ENCODE measurements around the gene RC3H2. TPM values are rescaled to one million over a fixed set of nuclear protein-coding genes. Genes with fewer than 3 reads are reported as not detected.
"Not testable (repeated sequence)": the region's sequence is repeated elsewhere in the genome, so short reads cannot be mapped to it uniquely, and the experiment has no call there.

The RC3H2 gene
- total RNA-seq, 3 donors from 2014 or later (not counting 1 experiment from before 2014, with no cell fraction given): 74.0 to 78.8 (median 77.3) TPM

DNA sequence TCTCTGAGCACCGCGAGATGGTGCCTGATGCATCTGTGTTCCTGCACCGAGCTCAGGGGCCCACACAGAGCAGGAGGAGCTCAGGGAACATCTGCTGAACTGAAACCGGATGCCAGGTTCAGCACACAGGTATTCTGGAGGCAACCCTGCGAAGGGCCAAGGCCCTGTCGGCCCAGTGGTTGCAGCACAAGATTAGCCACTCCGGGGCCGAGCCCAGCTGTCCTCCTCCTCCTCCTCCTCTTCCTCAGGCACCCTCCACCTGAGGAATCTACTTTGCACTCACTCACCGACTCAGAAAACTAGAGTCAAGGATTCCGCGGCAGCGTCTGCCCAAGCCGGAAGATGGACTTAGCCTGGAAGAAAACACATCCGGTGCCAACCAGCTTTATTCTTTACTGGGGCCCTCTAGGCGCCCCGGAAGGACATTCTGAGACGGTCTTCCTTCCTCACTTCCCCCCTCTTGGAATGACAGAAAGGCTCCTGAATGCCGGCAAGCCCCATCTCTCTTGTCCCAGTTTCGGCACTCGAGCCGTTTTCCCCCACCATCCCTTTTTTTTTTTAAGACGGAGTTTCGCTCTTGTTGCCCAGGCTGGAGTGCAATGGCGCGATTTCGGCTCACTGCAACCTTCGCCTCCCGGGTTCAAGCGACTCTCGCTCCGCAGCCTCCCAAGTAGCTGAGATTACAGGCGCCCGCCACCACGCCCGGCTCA is 8.0 kb upstream of the RC3H2 start, which contains the start of gene ZBTB6:
Gene ZBTB6, minus strand, starts transcription at position 360 of the 710 bp plus-strand sequence. CDS start 1,251 bp downstream, outside the sequence.
- peak within 1 kb of the TSS; percentile 88 for H3K4me3 ChIP-seq (ENCODE audit: low read length)
- H3K27ac ChIP-seq (ENCODE audit: low read length): peak within 1 kb of the TSS; percentile 83
- H3K27me3 ChIP-seq (ENCODE audit: control insufficient read depth, insufficient read depth, low read length): no peaks in the 10 kb centered on the region
- no peaks in the 10 kb centered on the region for H3K9me3 ChIP-seq (ENCODE audit: control insufficient read depth, insufficient read depth, low read length)
- peak within 1 kb of the TSS; percentile 91 to 92 for H3K27ac Mint-ChIP-seq
- under 1% methylated on average over 35 of the region's 35 CpGs for WGBS (ENCODE audit: insufficient coverage)
- H3K9me3 Mint-ChIP-seq: no peaks in the 10 kb centered on the region
- no peaks in the 10 kb centered on the region for H3K27me3 Mint-ChIP-seq (ENCODE audit: low read depth in 2 of 2)
- H3K4me1 ChIP-seq (ENCODE audit: control insufficient read depth, insufficient read depth, low read length): peaks cover 9% of the 10 kb centered on the region
- H3K36me3 ChIP-seq (ENCODE audit: control insufficient read depth, insufficient read depth, low read length): peaks cover 28% of the 10 kb centered on the region
- peak within 1 kb of the TSS; percentile 95 for H3K4me3 Mint-ChIP-seq
- peak; percentile 42 to 88 for DNase-seq
- TF ChIP-seq, protein P1, sequence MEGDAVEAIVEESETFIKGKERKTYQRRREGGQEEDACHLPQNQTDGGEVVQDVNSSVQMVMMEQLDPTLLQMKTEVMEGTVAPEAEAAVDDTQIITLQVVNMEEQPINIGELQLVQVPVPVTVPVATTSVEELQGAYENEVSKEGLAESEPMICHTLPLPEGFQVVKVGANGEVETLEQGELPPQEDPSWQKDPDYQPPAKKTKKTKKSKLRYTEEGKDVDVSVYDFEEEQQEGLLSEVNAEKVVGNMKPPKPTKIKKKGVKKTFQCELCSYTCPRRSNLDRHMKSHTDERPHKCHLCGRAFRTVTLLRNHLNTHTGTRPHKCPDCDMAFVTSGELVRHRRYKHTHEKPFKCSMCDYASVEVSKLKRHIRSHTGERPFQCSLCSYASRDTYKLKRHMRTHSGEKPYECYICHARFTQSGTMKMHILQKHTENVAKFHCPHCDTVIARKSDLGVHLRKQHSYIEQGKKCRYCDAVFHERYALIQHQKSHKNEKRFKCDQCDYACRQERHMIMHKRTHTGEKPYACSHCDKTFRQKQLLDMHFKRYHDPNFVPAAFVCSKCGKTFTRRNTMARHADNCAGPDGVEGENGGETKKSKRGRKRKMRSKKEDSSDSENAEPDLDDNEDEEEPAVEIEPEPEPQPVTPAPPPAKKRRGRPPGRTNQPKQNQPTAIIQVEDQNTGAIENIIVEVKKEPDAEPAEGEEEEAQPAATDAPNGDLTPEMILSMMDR (IDR thresholded peaks at IDR 0.05): no peak
- intact Hi-C loops (cut with micrococcal nuclease): loop anchor here (1.0 to 2.0 kb wide), 2 partner anchors 8 to 18 kb away; partner anchors contain the start of genes RC3H2 and ZBTB26
- ATAC-seq: peak; percentile 87 to 93 (median 87)
- peaks cover 28 to 31% of the 10 kb centered on the region in 2 donors for H3K4me1 Mint-ChIP-seq
- H3K36me3 Mint-ChIP-seq: no peaks in the 10 kb centered on the region

DNA sequence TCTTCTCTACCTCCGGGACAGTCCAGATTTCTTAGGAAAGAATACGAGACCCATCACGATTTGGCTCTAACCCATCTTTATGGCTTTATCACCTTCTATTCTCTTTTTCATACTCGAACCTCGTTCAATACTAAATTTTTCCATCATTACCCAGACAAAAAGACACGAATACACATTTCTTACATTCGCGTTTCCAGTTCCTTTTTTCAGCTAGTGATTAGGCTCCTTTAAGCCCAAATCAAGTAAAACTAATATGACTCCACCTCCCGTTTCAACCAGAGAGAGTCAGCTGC is 7.5 kb upstream of the RC3H2 start:
- no peaks in the 10 kb centered on the region for H3K36me3 Mint-ChIP-seq
- peaks cover 9% of the 10 kb centered on the region for H3K4me1 ChIP-seq (ENCODE audit: control insufficient read depth, insufficient read depth, low read length)
- H3K4me3 ChIP-seq (ENCODE audit: low read length): peak overlapping the region; percentile 88
- H3K36me3 ChIP-seq (ENCODE audit: control insufficient read depth, insufficient read depth, low read length): peaks cover 26% of the 10 kb centered on the region
- no peaks in the 10 kb centered on the region for H3K27me3 ChIP-seq (ENCODE audit: control insufficient read depth, insufficient read depth, low read length)
- peak overlapping the region; percentile 95 for H3K4me3 Mint-ChIP-seq
- H3K9me3 ChIP-seq (ENCODE audit: control insufficient read depth, insufficient read depth, low read length): no peaks in the 10 kb centered on the region
- TF ChIP-seq, protein P1 (IDR thresholded peaks at IDR 0.05): no peak
- peak overlapping the region; percentile 83 for H3K27ac ChIP-seq (ENCODE audit: low read length)
- peak overlapping the region; percentile 91 to 92 for H3K27ac Mint-ChIP-seq
- 1% methylated on average over 9 of the region's 9 CpGs for WGBS (ENCODE audit: insufficient coverage)
- H3K27me3 Mint-ChIP-seq (ENCODE audit: low read depth in 2 of 2): no peaks in the 10 kb centered on the region
- ATAC-seq (no peak), DNase-seq (no peak)
- peaks cover 28 to 31% of the 10 kb centered on the region in 2 donors for H3K4me1 Mint-ChIP-seq
- intact Hi-C loops (cut with micrococcal nuclease): loop anchor here (2.0 kb wide), 1 partner anchor 18 kb away; the partner anchor contains the start of gene ZBTB26
- no peaks in the 10 kb centered on the region for H3K9me3 Mint-ChIP-seq

DNA sequence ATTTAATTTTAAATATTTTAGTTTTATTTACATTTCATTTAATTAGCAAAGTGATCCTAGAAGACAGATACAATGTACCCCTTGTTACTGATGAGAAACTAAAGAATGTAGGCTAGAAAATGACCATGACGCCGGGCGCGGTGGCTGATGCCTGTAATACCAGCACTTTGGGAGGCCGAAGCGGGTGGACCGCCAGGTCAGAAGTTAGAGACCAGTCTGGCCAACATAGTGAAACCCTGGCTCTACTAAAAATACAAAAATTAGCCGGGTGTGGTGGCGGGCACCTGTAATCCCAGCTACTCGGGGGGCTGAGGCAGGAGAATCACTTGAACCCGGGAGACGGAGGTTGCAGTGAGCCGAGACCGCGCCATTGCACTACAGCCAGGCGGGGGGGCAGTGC is 963 bp upstream of the RC3H2 start:
- H3K9me3 ChIP-seq (ENCODE audit: control insufficient read depth, insufficient read depth, low read length); H3K9me3 Mint-ChIP-seq; DNase-seq; H3K27me3 Mint-ChIP-seq (ENCODE audit: low read depth in 2 of 2); H3K4me3 Mint-ChIP-seq; intact Hi-C loops (cut with micrococcal nuclease); H3K36me3 Mint-ChIP-seq; H3K27me3 ChIP-seq (ENCODE audit: control insufficient read depth, insufficient read depth, low read length); H3K4me3 ChIP-seq (ENCODE audit: low read length); ATAC-seq: not testable (repeated sequence)
- H3K36me3 ChIP-seq (ENCODE audit: control insufficient read depth, insufficient read depth, low read length): peaks cover 21% of the 10 kb centered on the region
- H3K27ac ChIP-seq (ENCODE audit: low read length): peak overlapping the region; percentile 92
- Mint-ChIP-seq H3K4me1 (peaks cover 16 to 25% of the 10 kb centered on the region in 2 donors), H3K27ac (peak overlapping the region in 1 of 2 donors; percentile 41)
- 97% methylated on average over 16 of the region's 16 CpGs for WGBS (ENCODE audit: insufficient coverage)
- peaks cover 14% of the 10 kb centered on the region for H3K4me1 ChIP-seq (ENCODE audit: control insufficient read depth, insufficient read depth, low read length)

DNA sequence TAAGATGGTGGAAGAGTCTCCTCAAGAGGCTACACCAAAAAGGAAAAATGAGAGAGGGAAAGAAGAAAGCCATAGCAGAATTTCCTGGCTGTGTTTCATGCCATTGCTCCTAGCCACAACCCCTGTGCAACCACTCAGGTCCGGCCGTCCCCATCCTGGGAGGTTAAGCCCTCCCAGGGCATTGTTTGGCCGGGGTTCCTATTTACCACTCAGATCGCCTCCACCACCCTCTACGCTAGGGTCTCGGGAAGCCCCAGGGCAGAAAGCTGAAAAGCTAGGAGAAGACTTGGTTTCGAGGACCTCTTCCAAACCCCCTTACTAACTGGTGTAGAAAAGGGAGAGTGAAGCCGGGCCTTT is 715 bp downstream of the RC3H2 start:
- DNase-seq: peak; percentile 42 to 52
- H3K4me1 ChIP-seq (ENCODE audit: control insufficient read depth, insufficient read depth, low read length): peaks cover 14% of the 10 kb centered on the region
- WGBS (ENCODE audit: insufficient coverage): 0% methylated on average over 5 of the region's 8 CpGs

More for the DNA sequence above, 715 bp downstream of the RC3H2 start:
- H3K4me3 Mint-ChIP-seq: peak overlapping the region; percentile 93
- no peaks in the 10 kb centered on the region for H3K27me3 Mint-ChIP-seq (ENCODE audit: low read depth in 2 of 2)
- Histone ChIP-seq H3K36me3 (ENCODE audit: control insufficient read depth, insufficient read depth, low read length) (peaks cover 8% of the 10 kb centered on the region), H3K9me3 (ENCODE audit: control insufficient read depth, insufficient read depth, low read length) (no peaks in the 10 kb centered on the region), H3K27ac (ENCODE audit: low read length) (peak overlapping the region; percentile 92), H3K27me3 (ENCODE audit: control insufficient read depth, insufficient read depth, low read length) (no peaks in the 10 kb centered on the region), H3K4me3 (ENCODE audit: low read length) (peak overlapping the region; percentile 81)
- ATAC-seq: peak in 1 of 3 donors; percentile 4
- TF ChIP-seq, protein P1 (IDR thresholded peaks at IDR 0.05): no peak
- H3K27ac Mint-ChIP-seq: peak overlapping the region; percentile 94 to 96
- no peaks in the 10 kb centered on the region for H3K9me3 Mint-ChIP-seq
- no peaks in the 10 kb centered on the region for H3K36me3 Mint-ChIP-seq
- peaks cover 20 to 27% of the 10 kb centered on the region in 2 donors for H3K4me1 Mint-ChIP-seq
- intact Hi-C loops (cut with micrococcal nuclease): loop anchor here (2.0 kb wide), 1 partner anchor 86 kb away; no protein-coding TSS in a partner anchor
